H1 (cell line): ENCODE data around the gene FAM162B. TPM values are rescaled to one million over a fixed set of nuclear protein-coding genes. Genes with fewer than 3 reads are reported as not detected.

Experiments used
- CTCF ChIA-PET: fragments of 300-600 bp; sonication (Branson Sonifier 250); formaldehyde crosslinking; loops from one replicate; lab custom pipeline; 2021; ENCODE audit not compliant: partially characterized antibody; lab: Charles Lee
- POLR2A ChIA-PET: fragments of 300-600 bp; sonication (Branson Sonifier 250); formaldehyde crosslinking; loops from one replicate; lab custom pipeline; 2021; ENCODE audit warnings: inconsistent platforms; ENCODE audit not compliant: partially characterized antibody; lab: Charles Lee
- DNase-seq, 2 experiments: peaks; one replicate each; pipeline versions ENCODE4 v3.0.0 to v3.0.0-alpha.2; 2010 to 2022; ENCODE audit warnings: low spot score in 2 of 2, low read depth in 1 of 2, mixed read lengths in 1 of 2
- FAIRE-seq: peaks from 2 replicates; lab custom pipeline; 2011; peaks lifted over from hg19 to GRCh38; lab: Jason Lieb, UNC
- H2AFZ ChIP-seq: 2 replicates; pipeline ENCODE4 v1.8.1; 2012; ENCODE audit warnings: low read length, inconsistent platforms
- H2AK5ac ChIP-seq: 2 replicates; pipeline ENCODE4 v1.6.1; 2013; ENCODE audit warnings: low read depth, low read length
- H2BK120ac ChIP-seq: replicated peaks from 2 replicates; pipeline ENCODE3; 2013; ENCODE audit warnings: low read depth, low read length, inconsistent platforms
- H2BK12ac ChIP-seq: 2 replicates; pipeline ENCODE4 v1.6.1; 2013; ENCODE audit warnings: low read depth, low read length
- H2BK15ac ChIP-seq: 2 replicates; pipeline ENCODE4 v1.6.1; 2013; ENCODE audit warnings: low read length
- H2BK20ac ChIP-seq: 2 replicates; pipeline ENCODE4 v1.6.1; 2013; ENCODE audit warnings: low read length
- H2BK5ac ChIP-seq: 2 replicates; pipeline ENCODE4 v1.6.1; 2013; ENCODE audit warnings: low read depth, low read length
- H3K14ac ChIP-seq: 2 replicates; pipeline ENCODE4 v1.6.1; 2013; ENCODE audit warnings: inconsistent platforms; ENCODE audit not compliant: insufficient read length
- H3K18ac ChIP-seq: 2 replicates; pipeline ENCODE4 v1.6.1; 2013; ENCODE audit warnings: low read length; ENCODE audit errors: extremely low read depth
- H3K23ac ChIP-seq: 2 replicates; pipeline ENCODE4 v1.6.1; 2013; ENCODE audit warnings: inconsistent platforms; ENCODE audit not compliant: insufficient read length
- H3K23me2 ChIP-seq: 2 replicates; pipeline ENCODE4 v1.6.1; 2013; ENCODE audit warnings: low read depth, low read length
- H3K27ac ChIP-seq: 2 replicates; pipeline ENCODE4 v1.6.1; 2011; ENCODE audit warnings: low read depth, low read length, inconsistent platforms
- H3K27me3 ChIP-seq, 4 experiments: replicated peaks in 1 of 4; 1 replicate in 1 of 4; 2 replicates in 3 of 4; pipeline versions ENCODE4 v1.6.1 to v1.8.1; 2011 to 2013; ENCODE audit warnings: low read length in 3 of 4, mild to moderate bottlenecking in 3 of 4, inconsistent platforms in 2 of 4, mixed read lengths in 2 of 4, moderate library complexity in 1 of 4; ENCODE audit not compliant: control insufficient read depth in 3 of 4, insufficient read depth in 3 of 4; ENCODE audit errors: extremely low read depth in 1 of 4
- H3K36me3 ChIP-seq, 4 experiments: 2 replicates each; pipeline versions ENCODE4 v1.6.1 to v1.8.1; 2011 to 2013; ENCODE audit warnings: mild to moderate bottlenecking in 4 of 4, low read length in 3 of 4, moderate library complexity in 2 of 4, control low read depth in 1 of 4, inconsistent platforms in 1 of 4; ENCODE audit not compliant: insufficient read depth in 4 of 4, control insufficient read depth in 2 of 4
- H3K4ac ChIP-seq: replicated peaks from 2 replicates; pipeline ENCODE3; 2013; ENCODE audit warnings: low read length, low read depth, mixed read lengths, inconsistent platforms; ENCODE audit not compliant: insufficient read length
- H3K4me1 ChIP-seq, 4 experiments: replicated peaks in 1 of 4; 1 replicate in 1 of 4; 2 replicates in 3 of 4; pipeline versions ENCODE4 v1.6.1 to v1.8.1; 2011 to 2013; ENCODE audit warnings: low read length in 3 of 4, inconsistent platforms in 2 of 4, mixed read lengths in 1 of 4; ENCODE audit not compliant: insufficient read depth in 4 of 4, control insufficient read depth in 3 of 4
- H3K4me2 ChIP-seq, 2 experiments: 2 replicates each; pipeline versions ENCODE4 v1.6.1 to v1.8.1; 2011 to 2013; ENCODE audit warnings: low read depth in 2 of 2, low read length in 2 of 2, control low read depth in 1 of 2, inconsistent platforms in 1 of 2, mild to moderate bottlenecking in 1 of 2; ENCODE audit not compliant: insufficient read depth in 1 of 2
- H3K4me3 ChIP-seq, 4 experiments: fragments of 200-600, 300-600 bp in 1 of 4; sonication (generic), shearing (Covaris generic), sonication (Bioruptor Twin) in 1 of 4; 2 replicates each; pipeline versions ENCODE4 v1.5.1 to v1.8.1; 2011 to 2016; ENCODE audit warnings: low read length in 4 of 4, low read depth in 3 of 4, control low read depth in 2 of 4, inconsistent platforms in 2 of 4, mild to moderate bottlenecking in 2 of 4, mixed read lengths in 1 of 4, moderate library complexity in 1 of 4; ENCODE audit not compliant: insufficient read depth in 2 of 4; ENCODE audit errors: extremely low read depth in 1 of 4
- H3K56ac ChIP-seq: replicated peaks from 2 replicates; pipeline ENCODE3; 2013; ENCODE audit warnings: low read depth, mild to moderate bottlenecking, mixed read lengths, low read length, inconsistent platforms; ENCODE audit not compliant: insufficient read length
- H3K79me1 ChIP-seq: 2 replicates; pipeline ENCODE4 v1.6.1; 2013; ENCODE audit warnings: low read depth, low read length, control low read depth
- H3K79me2 ChIP-seq, 2 experiments: 2 replicates each; pipeline versions ENCODE4 v1.6.1 to v1.8.1; 2012 to 2013; ENCODE audit warnings: low read length in 2 of 2, mild to moderate bottlenecking in 2 of 2, inconsistent platforms in 1 of 2; ENCODE audit not compliant: insufficient read depth in 2 of 2, control insufficient read depth in 1 of 2
- H3K9ac ChIP-seq, 4 experiments: replicated peaks in 1 of 4; 1 replicate in 1 of 4; 2 replicates in 3 of 4; pipeline versions ENCODE4 v1.6.1 to v1.8.1; 2011 to 2013; ENCODE audit warnings: low read depth in 3 of 4, low read length in 3 of 4, control low read depth in 2 of 4, mild to moderate bottlenecking in 2 of 4, moderate library complexity in 2 of 4, inconsistent platforms in 1 of 4; ENCODE audit errors: extremely low read depth in 1 of 4
- H3K9me3 ChIP-seq, 2 experiments: 2 replicates each; pipeline versions ENCODE4 v1.6.1 to v1.8.1; 2012 to 2013; ENCODE audit warnings: mild to moderate bottlenecking in 2 of 2, moderate library complexity in 2 of 2, control low read depth in 1 of 2, inconsistent platforms in 1 of 2, low read depth in 1 of 2, low read length in 1 of 2, mixed read lengths in 1 of 2; ENCODE audit not compliant: insufficient read depth in 2 of 2
- H4K20me1 ChIP-seq, 2 experiments: replicated peaks in 1 of 2; 2 replicates each; pipeline versions ENCODE3 to v1.8.1; 2011 to 2013; ENCODE audit warnings: inconsistent platforms in 2 of 2, low read length in 2 of 2, mild to moderate bottlenecking in 1 of 2; ENCODE audit not compliant: insufficient read depth in 2 of 2, control insufficient read depth in 1 of 2
- H4K5ac ChIP-seq: 2 replicates; pipeline ENCODE4 v1.6.1; 2013; ENCODE audit warnings: low read length, low read depth, mixed read lengths, inconsistent platforms; ENCODE audit not compliant: insufficient read length
- H4K8ac ChIP-seq: 2 replicates; pipeline ENCODE4 v1.8.0; 2013; ENCODE audit warnings: mild to moderate bottlenecking, moderate library complexity, low read length, inconsistent platforms; ENCODE audit not compliant: insufficient read depth; ENCODE audit errors: extremely low read depth
- H4K91ac ChIP-seq: replicated peaks from 2 replicates; pipeline ENCODE3; 2013; ENCODE audit warnings: low read length, mixed read lengths, inconsistent platforms; ENCODE audit not compliant: insufficient read length
- SP2 ChIP-seq: IDR thresholded peaks from 2 replicates; pipeline ENCODE4 v1.6.1; 2012; ENCODE audit warnings: mild to moderate bottlenecking, low read length, inconsistent platforms
- WGBS, 2 experiments: shearing (Covaris generic) in 1 of 2; methylation state at CpG; one replicate each; pipeline versions ENCODE4 v1.1.6 to v1.1.7; 2013 to 2015; ENCODE audit warnings: low lambda C conversion rate in 2 of 2, mixed read lengths in 2 of 2, inconsistent platforms in 1 of 2, low coverage in 1 of 2, missing lambda C conversion rate in 1 of 2; ENCODE audit not compliant: insufficient replicate concordance in 2 of 2, insufficient coverage in 1 of 2, insufficient read length in 1 of 2; ENCODE audit errors: extremely low coverage in 1 of 2, missing lambda C conversion rate in 1 of 2; 5-methylcytosine and 5-hydroxymethylcytosine counted together
- polyA plus RNA-seq, 7 experiments: library from polyadenylated mRNA; depleted of rRNA in 3 of 7; stranded (reverse) in 5 of 7; unstranded in 2 of 7; fragments of >200 nt in 5 of 7; fragments of 200-250 nt in 2 of 7; gene quantifications; 1 replicate in 5 of 7; 2 replicates in 1 of 7; 4 replicates in 1 of 7; pipeline versions ENCODE4 v1.2.1 to v1.2.3, GENCODE V29; 2011 to 2013; ENCODE audit warnings: missing spikeins in 2 of 7, mixed read lengths in 2 of 7
- total RNA-seq: library from RNA; stranded (reverse); fragmentation: NEBNext Ultra II Directional; extraction: Animal tissue kit (Norgen Biotek cat#: 25700); gene quantifications from 2 replicates; pipeline ENCODE4 v1.2.1, GENCODE V29; 2021

Gene FAM162B
- total and polyA plus RNA-seq, 2 of the 8 experiments (the other 6 are each of a cell fraction or from before 2014, with no cell fraction given), result 2.6 to 3.2 TPM

- Histone ChIP-seq H3K79me2 (no peaks in the 10 kb centered on the region), H3K27ac (no peak overlapping the region), H3K23me2 (no peaks in the 10 kb centered on the region), H4K91ac (no peak overlapping the region), H4K5ac (no peak overlapping the region), H3K4me2 (no peak overlapping the region), H2BK20ac (no peak overlapping the region), H2BK15ac (no peak overlapping the region), H3K27me3 (no peaks in the 10 kb centered on the region), H3K4ac (no peak overlapping the region), H3K14ac (no peak overlapping the region), H3K9ac (no peak overlapping the region), H3K4me3 (no peak overlapping the region), H2AFZ (no peak overlapping the region), H2AK5ac (no peak overlapping the region), H3K36me3 (no peaks in the 10 kb centered on the region), H2BK12ac (no peak overlapping the region), H4K20me1 (no peaks in the 10 kb centered on the region), H3K79me1 (no peaks in the 10 kb centered on the region), H3K9me3 (no peaks in the 10 kb centered on the region), H2BK120ac (no peak overlapping the region), H3K18ac (no peak overlapping the region), H3K4me1 (no peaks in the 10 kb centered on the region), H3K23ac (no peak overlapping the region), H4K8ac (no peak overlapping the region), H2BK5ac (no peak overlapping the region), H3K56ac (no peak overlapping the region)
- CTCF ChIA-PET, result interaction anchor here (1.1 to 2.9 kb wide), 3 partner anchors 36 to 185 kb away, joined by 3 to 9 read pairs (median 3); no protein-coding TSS in a partner anchor
- FAIRE-seq (no peak), DNase-seq (no peak)
- POLR2A ChIA-PET, result no interaction called here
- WGBS, 2 experiments, result 75% methylated on average over 5 of the region's 5 CpGs; no CpG with 5 or more reads in 1 of the 2 experiments
- TF ChIP-seq SP2, result no peak
These were observed 18.3 kb upstream of the FAM162B start for GRCh38 chr6:116783852-116784251.
